Measurements from ENCODE around the gene CYP8B1. TPM values are rescaled to one million over a fixed set of nuclear protein-coding genes. Genes with fewer than 3 reads are reported as not detected.

Gene CYP8B1
- total and polyA plus RNA-seq, 2 experiments from 2014 or later = not detected

DNA sequence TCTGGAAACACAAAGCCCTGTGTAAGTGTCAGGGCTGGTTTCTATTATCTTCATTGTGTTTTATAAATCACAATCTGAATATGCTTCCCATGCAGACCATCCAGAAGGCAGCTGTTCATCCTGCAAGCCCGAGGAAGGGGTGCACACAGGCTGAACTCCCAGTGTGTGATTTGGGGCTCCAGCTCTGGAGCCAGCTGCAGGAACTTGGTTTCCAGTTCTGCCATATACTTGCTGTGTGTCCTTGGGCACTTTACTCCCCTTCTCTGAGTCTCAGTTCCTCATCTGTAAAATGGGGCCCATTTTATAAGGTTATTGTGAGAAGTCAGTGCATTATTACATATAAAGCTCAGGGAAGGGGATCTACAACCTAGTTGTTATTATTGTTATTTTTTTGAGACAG is 22.6 kb downstream of the CYP8B1 start:
- ATAC-seq = no peak
- peaks cover 5% of the 10 kb centered on the region; the same call in 2 of the 3 replicates for H3K9me3 Mint-ChIP-seq

More for the DNA sequence above, 22.6 kb downstream of the CYP8B1 start:
- no peaks in the 10 kb centered on the region for H3K36me3 ChIP-seq (ENCODE audit: insufficient read depth)
- Mint-ChIP-seq H3K36me3 (ENCODE audit: low read depth) (no peaks in the 10 kb centered on the region; the same call in 2 of the 3 replicates), H3K4me3 (no peak overlapping the region), H3K27me3 (ENCODE audit: insufficient read depth, low read depth, poor library complexity) (no peaks in the 10 kb centered on the region), H3K4me1 (no peaks in the 10 kb centered on the region), H3K27ac (no peak overlapping the region)
- H3K27me3 ChIP-seq (ENCODE audit: insufficient read depth) = no peaks in the 10 kb centered on the region
- no peak overlapping the region for H3K4me2 ChIP-seq
- H3K4me3 ChIP-seq = no peak overlapping the region
- no peaks in the 10 kb centered on the region for H3K79me2 ChIP-seq (replicated peaks; ENCODE audit: insufficient read depth)
- no peaks in the 10 kb centered on the region for H3K9me2 ChIP-seq (ENCODE audit: insufficient read depth)
- no peaks in the 10 kb centered on the region for H4K20me1 ChIP-seq (replicated peaks; ENCODE audit: insufficient read depth)
- TF ChIP-seq EZH2phosphoT487 (IDR thresholded peaks at IDR 0.05; ENCODE audit: unreplicated experiment) = no peak
- TF ChIP-seq, protein P1, sequence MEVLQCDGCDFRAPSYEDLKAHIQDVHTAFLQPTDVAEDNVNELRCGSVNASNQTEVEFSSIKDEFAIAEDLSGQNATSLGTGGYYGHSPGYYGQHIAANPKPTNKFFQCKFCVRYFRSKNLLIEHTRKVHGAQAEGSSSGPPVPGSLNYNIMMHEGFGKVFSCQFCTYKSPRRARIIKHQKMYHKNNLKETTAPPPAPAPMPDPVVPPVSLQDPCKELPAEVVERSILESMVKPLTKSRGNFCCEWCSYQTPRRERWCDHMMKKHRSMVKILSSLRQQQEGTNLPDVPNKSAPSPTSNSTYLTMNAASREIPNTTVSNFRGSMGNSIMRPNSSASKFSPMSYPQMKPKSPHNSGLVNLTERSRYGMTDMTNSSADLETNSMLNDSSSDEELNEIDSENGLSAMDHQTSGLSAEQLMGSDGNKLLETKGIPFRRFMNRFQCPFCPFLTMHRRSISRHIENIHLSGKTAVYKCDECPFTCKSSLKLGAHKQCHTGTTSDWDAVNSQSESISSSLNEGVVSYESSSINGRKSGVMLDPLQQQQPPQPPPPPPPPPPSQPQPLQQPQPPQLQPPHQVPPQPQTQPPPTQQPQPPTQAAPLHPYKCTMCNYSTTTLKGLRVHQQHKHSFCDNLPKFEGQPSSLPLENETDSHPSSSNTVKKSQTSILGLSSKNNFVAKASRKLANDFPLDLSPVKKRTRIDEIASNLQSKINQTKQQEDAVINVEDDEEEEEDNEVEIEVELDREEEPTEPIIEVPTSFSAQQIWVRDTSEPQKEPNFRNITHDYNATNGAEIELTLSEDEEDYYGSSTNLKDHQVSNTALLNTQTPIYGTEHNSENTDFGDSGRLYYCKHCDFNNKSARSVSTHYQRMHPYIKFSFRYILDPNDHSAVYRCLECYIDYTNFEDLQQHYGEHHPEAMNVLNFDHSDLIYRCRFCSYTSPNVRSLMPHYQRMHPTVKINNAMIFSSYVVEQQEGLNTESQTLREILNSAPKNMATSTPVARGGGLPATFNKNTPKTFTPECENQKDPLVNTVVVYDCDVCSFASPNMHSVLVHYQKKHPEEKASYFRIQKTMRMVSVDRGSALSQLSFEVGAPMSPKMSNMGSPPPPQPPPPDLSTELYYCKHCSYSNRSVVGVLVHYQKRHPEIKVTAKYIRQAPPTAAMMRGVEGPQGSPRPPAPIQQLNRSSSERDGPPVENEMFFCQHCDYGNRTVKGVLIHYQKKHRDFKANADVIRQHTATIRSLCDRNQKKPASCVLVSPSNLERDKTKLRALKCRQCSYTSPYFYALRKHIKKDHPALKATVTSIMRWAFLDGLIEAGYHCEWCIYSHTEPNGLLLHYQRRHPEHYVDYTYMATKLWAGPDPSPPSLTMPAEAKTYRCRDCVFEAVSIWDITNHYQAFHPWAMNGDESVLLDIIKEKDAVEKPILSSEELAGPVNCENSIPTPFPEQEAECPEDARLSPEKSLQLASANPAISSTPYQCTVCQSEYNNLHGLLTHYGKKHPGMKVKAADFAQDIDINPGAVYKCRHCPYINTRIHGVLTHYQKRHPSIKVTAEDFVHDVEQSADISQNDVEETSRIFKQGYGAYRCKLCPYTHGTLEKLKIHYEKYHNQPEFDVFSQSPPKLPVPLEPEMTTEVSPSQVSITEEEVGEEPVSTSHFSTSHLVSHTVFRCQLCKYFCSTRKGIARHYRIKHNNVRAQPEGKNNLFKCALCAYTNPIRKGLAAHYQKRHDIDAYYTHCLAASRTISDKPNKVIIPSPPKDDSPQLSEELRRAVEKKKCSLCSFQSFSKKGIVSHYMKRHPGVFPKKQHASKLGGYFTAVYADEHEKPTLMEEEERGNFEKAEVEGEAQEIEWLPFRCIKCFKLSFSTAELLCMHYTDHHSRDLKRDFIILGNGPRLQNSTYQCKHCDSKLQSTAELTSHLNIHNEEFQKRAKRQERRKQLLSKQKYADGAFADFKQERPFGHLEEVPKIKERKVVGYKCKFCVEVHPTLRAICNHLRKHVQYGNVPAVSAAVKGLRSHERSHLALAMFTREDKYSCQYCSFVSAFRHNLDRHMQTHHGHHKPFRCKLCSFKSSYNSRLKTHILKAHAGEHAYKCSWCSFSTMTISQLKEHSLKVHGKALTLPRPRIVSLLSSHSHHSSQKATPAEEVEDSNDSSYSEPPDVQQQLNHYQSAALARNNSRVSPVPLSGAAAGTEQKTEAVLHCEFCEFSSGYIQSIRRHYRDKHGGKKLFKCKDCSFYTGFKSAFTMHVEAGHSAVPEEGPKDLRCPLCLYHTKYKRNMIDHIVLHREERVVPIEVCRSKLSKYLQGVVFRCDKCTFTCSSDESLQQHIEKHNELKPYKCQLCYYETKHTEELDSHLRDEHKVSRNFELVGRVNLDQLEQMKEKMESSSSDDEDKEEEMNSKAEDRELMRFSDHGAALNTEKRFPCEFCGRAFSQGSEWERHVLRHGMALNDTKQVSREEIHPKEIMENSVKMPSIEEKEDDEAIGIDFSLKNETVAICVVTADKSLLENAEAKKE (CRISPR knock-in tag; IDR thresholded peaks at IDR 0.05) = no peak
- TF ChIP-seq JUNB (IDR thresholded peaks at IDR 0.05; ENCODE audit: unreplicated experiment) = no peak
- TF ChIP-seq POLR2AphosphoS5 (IDR thresholded peaks at IDR 0.05; ENCODE audit: low read depth) = no peak
- no peak for TF ChIP-seq CREB1 (CRISPR knock-in tag; IDR thresholded peaks at IDR 0.05; ENCODE audit: low read depth)
- TF ChIP-seq, protein P2, sequence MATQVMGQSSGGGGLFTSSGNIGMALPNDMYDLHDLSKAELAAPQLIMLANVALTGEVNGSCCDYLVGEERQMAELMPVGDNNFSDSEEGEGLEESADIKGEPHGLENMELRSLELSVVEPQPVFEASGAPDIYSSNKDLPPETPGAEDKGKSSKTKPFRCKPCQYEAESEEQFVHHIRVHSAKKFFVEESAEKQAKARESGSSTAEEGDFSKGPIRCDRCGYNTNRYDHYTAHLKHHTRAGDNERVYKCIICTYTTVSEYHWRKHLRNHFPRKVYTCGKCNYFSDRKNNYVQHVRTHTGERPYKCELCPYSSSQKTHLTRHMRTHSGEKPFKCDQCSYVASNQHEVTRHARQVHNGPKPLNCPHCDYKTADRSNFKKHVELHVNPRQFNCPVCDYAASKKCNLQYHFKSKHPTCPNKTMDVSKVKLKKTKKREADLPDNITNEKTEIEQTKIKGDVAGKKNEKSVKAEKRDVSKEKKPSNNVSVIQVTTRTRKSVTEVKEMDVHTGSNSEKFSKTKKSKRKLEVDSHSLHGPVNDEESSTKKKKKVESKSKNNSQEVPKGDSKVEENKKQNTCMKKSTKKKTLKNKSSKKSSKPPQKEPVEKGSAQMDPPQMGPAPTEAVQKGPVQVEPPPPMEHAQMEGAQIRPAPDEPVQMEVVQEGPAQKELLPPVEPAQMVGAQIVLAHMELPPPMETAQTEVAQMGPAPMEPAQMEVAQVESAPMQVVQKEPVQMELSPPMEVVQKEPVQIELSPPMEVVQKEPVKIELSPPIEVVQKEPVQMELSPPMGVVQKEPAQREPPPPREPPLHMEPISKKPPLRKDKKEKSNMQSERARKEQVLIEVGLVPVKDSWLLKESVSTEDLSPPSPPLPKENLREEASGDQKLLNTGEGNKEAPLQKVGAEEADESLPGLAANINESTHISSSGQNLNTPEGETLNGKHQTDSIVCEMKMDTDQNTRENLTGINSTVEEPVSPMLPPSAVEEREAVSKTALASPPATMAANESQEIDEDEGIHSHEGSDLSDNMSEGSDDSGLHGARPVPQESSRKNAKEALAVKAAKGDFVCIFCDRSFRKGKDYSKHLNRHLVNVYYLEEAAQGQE (IDR thresholded peaks at IDR 0.05; ENCODE audit: unreplicated experiment) = no peak
- TF ChIP-seq ZNF114 (CRISPR knock-in tag; IDR thresholded peaks at IDR 0.05) = no peak
- no peaks in the 10 kb centered on the region for H3K4me1 ChIP-seq (ENCODE audit: insufficient read depth)
- H3F3A ChIP-seq (replicated peaks; ENCODE audit: low read depth) = no peaks in the 10 kb centered on the region
- DNase-seq (ENCODE audit: low spot score) = no peak
- no peak overlapping the region for H2AFZ ChIP-seq
- no peak overlapping the region for H3K27ac ChIP-seq (ENCODE audit: low read depth)

Measured in GM23338 (cell line).